SK-N-SH (cell line): ENCODE measurements around the gene PLXNA4. TPM values are rescaled to one million over a fixed set of nuclear protein-coding genes. Genes with fewer than 3 reads are reported as not detected.

Experiments used
- CTCF ChIA-PET: fragments of 300-600, 350-600 bp; formaldehyde crosslinking; extraction: SDS; loops from one replicate; lab custom pipeline; 2021; lab: Yijun Ruan, JAX
- POLR2A ChIA-PET: fragments of 350-600 bp; sonication (Branson Sonifier 250); formaldehyde crosslinking; extraction: SDS; loops from one replicate; lab custom pipeline; 2020; ENCODE audit warnings: antibody characterized with exemption, inconsistent platforms; lab: Yijun Ruan, JAX
- DNase-seq: peaks from one replicate; pipeline ENCODE4 v3.0.0; 2012
- H2AFZ ChIP-seq: fragments of 200-600 bp; sonication (generic); 2 replicates; pipeline ENCODE4 v1.8.1; 2016; ENCODE audit warnings: antibody characterized with exemption, mild to moderate bottlenecking, low read depth
- H3F3A ChIP-seq: fragments of 200-600 bp; sonication (generic); replicated peaks from 2 replicates; pipeline ENCODE3; 2016; ENCODE audit warnings: antibody characterized with exemption, mild to moderate bottlenecking; ENCODE audit not compliant: insufficient read depth
- H3K27ac ChIP-seq, 2 experiments: fragments of 200-500 bp in 1 of 2; fragments of 200-600 bp in 1 of 2; sonication (Bioruptor generic) in 1 of 2; sonication (generic), shearing (Covaris generic) in 1 of 2; 2 replicates each; pipeline versions ENCODE4 v1.5.1 to v1.6.1; 2014 to 2016; ENCODE audit warnings: low read depth in 2 of 2, inconsistent platforms in 1 of 2, low read length in 1 of 2, mild to moderate bottlenecking in 1 of 2, mixed read lengths in 1 of 2
- H3K27me3 ChIP-seq: fragments of 200-600 bp; sonication (generic), shearing (Covaris generic); 2 replicates; pipeline ENCODE4 v1.6.1; 2016; ENCODE audit warnings: mixed run types; ENCODE audit not compliant: insufficient read depth
- H3K36me3 ChIP-seq, 2 experiments: fragments of 200-500 bp in 1 of 2; fragments of 200-600 bp in 1 of 2; sonication (Bioruptor generic) in 1 of 2; sonication (generic) in 1 of 2; replicated peaks in 1 of 2; 2 replicates each; pipeline versions ENCODE3 to v1.5.1; 2014 to 2016; ENCODE audit warnings: low read length in 1 of 2, mild to moderate bottlenecking in 1 of 2; ENCODE audit not compliant: insufficient read depth in 2 of 2, control insufficient read depth in 1 of 2
- H3K4me1 ChIP-seq, 2 experiments: fragments of 200-500 bp in 1 of 2; fragments of 200-600 bp in 1 of 2; sonication (Bioruptor generic) in 1 of 2; sonication (generic), shearing (Covaris generic) in 1 of 2; 2 replicates each; pipeline versions ENCODE4 v1.5.1 to v1.6.1; 2014 to 2016; ENCODE audit warnings: low read depth in 1 of 2, low read length in 1 of 2, mixed run types in 1 of 2; ENCODE audit not compliant: insufficient read depth in 2 of 2, control insufficient read depth in 1 of 2
- H3K4me2 ChIP-seq: fragments of 200-600 bp; sonication (generic), shearing (Covaris generic); 2 replicates; pipeline ENCODE4 v1.6.1; 2017; ENCODE audit warnings: mixed run types
- H3K4me3 ChIP-seq, 2 experiments: fragments of 200-500 bp in 1 of 2; fragments of 200-600 bp in 1 of 2; sonication (Bioruptor generic) in 1 of 2; sonication (generic), shearing (Covaris generic) in 1 of 2; 2 replicates each; pipeline versions ENCODE4 v1.5.1 to v1.8.1; 2014 to 2016; ENCODE audit warnings: low read depth in 2 of 2, inconsistent platforms in 1 of 2, low read length in 1 of 2, mild to moderate bottlenecking in 1 of 2, mixed read lengths in 1 of 2, moderate library complexity in 1 of 2
- H3K79me2 ChIP-seq: fragments of 200-600 bp; sonication (generic); 2 replicates; pipeline ENCODE4 v1.8.1; 2017; ENCODE audit warnings: mild to moderate bottlenecking; ENCODE audit not compliant: insufficient read depth
- H3K9ac ChIP-seq: fragments of 200-600 bp; sonication (generic); 2 replicates; pipeline ENCODE4 v1.6.1; 2017; ENCODE audit warnings: mixed run types
- H3K9me2 ChIP-seq: fragments of 200-600 bp; sonication (generic); 2 replicates; pipeline ENCODE4 v1.6.1; 2017; ENCODE audit warnings: mixed run types
- H3K9me3 ChIP-seq: fragments of 200-600 bp; sonication (generic); 2 replicates; pipeline ENCODE4 v1.6.1; 2017; ENCODE audit warnings: mixed run types, mild to moderate bottlenecking, moderate library complexity
- H4K20me1 ChIP-seq: fragments of 200-600 bp; sonication (generic); 2 replicates; pipeline ENCODE4 v1.6.1; 2017; ENCODE audit warnings: mild to moderate bottlenecking, mixed run types; ENCODE audit not compliant: insufficient read depth
- ELF1 ChIP-seq: IDR thresholded peaks from 2 replicates; pipeline ENCODE4 v1.4.0; 2012
- EP300 ChIP-seq, 2 experiments: IDR thresholded peaks; 2 replicates each; pipeline versions ENCODE4 v1.4.0 to v1.6.1; 2012; ENCODE audit warnings: borderline replicate concordance in 1 of 2, low read depth in 1 of 2, low read length in 1 of 2
- EZH2phosphoT487 ChIP-seq: fragments of 200-600 bp; sonication (generic); IDR thresholded peaks from 2 replicates; pipeline ENCODE4 v1.6.1; 2017; ENCODE audit warnings: low read depth, mixed run types, mild to moderate bottlenecking, antibody characterized with exemption, moderate library complexity, borderline replicate concordance
- FOSL2 ChIP-seq: IDR thresholded peaks from 2 replicates; pipeline ENCODE4 v1.4.0; 2012; ENCODE audit warnings: low read depth, mild to moderate bottlenecking, moderate library complexity, borderline replicate concordance
- FOXJ3 ChIP-seq: sonication (generic); formaldehyde crosslinking; IDR thresholded peaks from 2 replicates; pipeline ENCODE4 v1.5.1; 2020; ENCODE audit warnings: mild to moderate bottlenecking, missing genetic modification reagents
- FOXM1 ChIP-seq: IDR thresholded peaks from 2 replicates; pipeline ENCODE4 v1.4.0; 2012; ENCODE audit warnings: low read depth, mild to moderate bottlenecking
- GABPA ChIP-seq: IDR thresholded peaks from 2 replicates; pipeline ENCODE4 v1.4.0; 2012; ENCODE audit warnings: low read depth, mild to moderate bottlenecking
- GATA2 ChIP-seq: sonication (generic); formaldehyde crosslinking; IDR thresholded peaks from 2 replicates; pipeline ENCODE4 v1.5.0; 2020; ENCODE audit warnings: mild to moderate bottlenecking, missing genetic modification reagents
- JUND ChIP-seq: IDR thresholded peaks from 2 replicates; pipeline ENCODE4 v1.4.0; 2012
- MEF2A ChIP-seq: IDR thresholded peaks from 2 replicates; pipeline ENCODE4 v1.4.0; 2012; ENCODE audit warnings: low read depth, borderline replicate concordance
- MXI1 ChIP-seq: IDR thresholded peaks from 2 replicates; pipeline ENCODE4 v1.6.1; 2012; ENCODE audit warnings: mild to moderate bottlenecking, low read depth, low read length, improper control_type of control experiment
- NRF1 ChIP-seq: IDR thresholded peaks from 2 replicates; pipeline ENCODE4 v1.6.1; 2012; ENCODE audit warnings: low read depth, mild to moderate bottlenecking, low read length
- POLR2AphosphoS5 ChIP-seq: IDR thresholded peaks from 2 replicates; pipeline ENCODE4 v1.6.1; 2012; ENCODE audit warnings: low read depth, low read length
- RCOR1 ChIP-seq: fragments of 150-350 bp; IDR thresholded peaks from 2 replicates; pipeline ENCODE4 v1.6.1; 2017; ENCODE audit warnings: antibody characterized with exemption, low read length
- REST ChIP-seq: IDR thresholded peaks from 2 replicates; pipeline ENCODE4 v1.6.1; 2012; ENCODE audit warnings: mild to moderate bottlenecking, low read depth, low read length, moderate library complexity
- SMC3 ChIP-seq: IDR thresholded peaks from 2 replicates; pipeline ENCODE4 v1.6.1; 2012; ENCODE audit warnings: low read depth, low read length, improper control_type of control experiment
- TEAD4 ChIP-seq: IDR thresholded peaks from 2 replicates; pipeline ENCODE4 v1.4.0; 2012; ENCODE audit warnings: mild to moderate bottlenecking, borderline replicate concordance; ENCODE audit not compliant: insufficient read depth
- YY1 ChIP-seq: IDR thresholded peaks from 2 replicates; pipeline ENCODE4 v1.4.0; 2012; ENCODE audit warnings: low read depth, mild to moderate bottlenecking
- WGBS: methylation state at CpG from one replicate; pipeline ENCODE4 v1.1.6; 2017; ENCODE audit warnings: low lambda C conversion rate; 5-methylcytosine and 5-hydroxymethylcytosine counted together
- polyA plus RNA-seq, 3 experiments: library from polyadenylated mRNA; depleted of rRNA; stranded (reverse); fragments of >200 nt; gene quantifications; 2 replicates each; pipeline ENCODE4 v1.2.3, GENCODE V29; 2012

Gene PLXNA4
- polyA plus RNA-seq, 1 of the 3 experiments (the other 2 are of a cell fraction) = 2.4 TPM

GRCh38 chr7:132446666-132447278, 129.5 kb downstream of the PLXNA4 start:
- Histone ChIP-seq H3K79me2 (no peaks in the 10 kb centered on the region), H4K20me1 (no peaks in the 10 kb centered on the region), H3K9me2 (no peaks in the 10 kb centered on the region), H3K36me3 (no peaks in the 10 kb centered on the region), H3K4me1 (no peaks in the 10 kb centered on the region), H3K4me3 (no peak overlapping the region), H3K9ac (no peak overlapping the region), H2AFZ (no peak overlapping the region), H3K27ac (no peak overlapping the region), H3K27me3 (no peaks in the 10 kb centered on the region), H3K9me3 (no peaks in the 10 kb centered on the region), H3F3A (no peaks in the 10 kb centered on the region), H3K4me2 (no peak overlapping the region)
- TF ChIP-seq RCOR1 = no peak
- TF ChIP-seq REST = no peak
- no peak for TF ChIP-seq TEAD4
- POLR2A ChIA-PET = no interaction called here
- DNase-seq = no peak
- WGBS = 70% methylated on average over 8 of the region's 8 CpGs
- CTCF ChIA-PET = interaction anchor here (1.7 to 2.9 kb wide), 3 partner anchors 10 to 134 kb away, joined by 3 to 8 read pairs (median 8); no protein-coding TSS in a partner anchor

- H3K9ac ChIP-seq = no peak overlapping the region
- CTCF ChIA-PET = interaction anchor here (2.0 kb wide), 1 partner anchor 9 kb away, joined by 8 read pairs; no protein-coding TSS in a partner anchor
Measured at GRCh38 chr7:132446260-132446659, 130.0 kb downstream of the PLXNA4 start.

More at GRCh38 chr7:132446260-132446659, 130.0 kb downstream of the PLXNA4 start:
- Histone ChIP-seq H3K9me2 (no peaks in the 10 kb centered on the region), H3K27ac (no peak overlapping the region), H2AFZ (no peak overlapping the region), H3K36me3 (no peaks in the 10 kb centered on the region), H3K9me3 (no peaks in the 10 kb centered on the region), H3K79me2 (no peaks in the 10 kb centered on the region), H3K4me2 (no peak overlapping the region), H3F3A (no peaks in the 10 kb centered on the region), H4K20me1 (no peaks in the 10 kb centered on the region), H3K4me1 (no peaks in the 10 kb centered on the region), H3K4me3 (no peak overlapping the region), H3K27me3 (no peaks in the 10 kb centered on the region)
- TF ChIP-seq EZH2phosphoT487 (no peak), FOXM1 (no peak), FOSL2 (no peak), EP300 (IDR thresholded peaks at IDR 0.05; ENCODE audit: borderline replicate concordance in 1 of 2, low read depth in 1 of 2, low read length in 1 of 2) (no peak), MEF2A (no peak), GABPA (no peak), GATA2 (CRISPR knock-in tag) (no peak), SMC3 (no peak), FOXJ3 (CRISPR knock-in tag) (no peak), MXI1 (no peak), YY1 (no peak), POLR2AphosphoS5 (no peak), JUND (no peak), REST (no peak), ELF1 (no peak), NRF1 (no peak)
- no peak for DNase-seq
- POLR2A ChIA-PET = no interaction called here
- 48% methylated on average over 3 of the region's 3 CpGs for WGBS
